Coronary artery (tissue), 2 donors: ENCODE data around the gene NDUFA7.

Experiments used
- DNase-seq: peaks from one replicate; pipeline ENCODE4 v3.0.0-alpha.2; 2017; ENCODE audit warnings: low spot score
- H3K27ac ChIP-seq, 2 donors: fragments of 200-600 bp; sonication (generic); one replicate each; pipeline ENCODE4 v1.5.1; 2016 to 2019
- H3K4me3 ChIP-seq: fragments of 200-600 bp; sonication (generic); 2 replicates; pipeline ENCODE4 v1.5.1; 2016; ENCODE audit warnings: mild to moderate bottlenecking, moderate library complexity
- CTCF ChIP-seq: fragments of 200-600 bp; sonication (generic); IDR thresholded peaks from one replicate; pipeline ENCODE4 v1.5.1; 2019; ENCODE audit warnings: antibody characterized with exemption

Gene NDUFA7

GRCh38 chr19:8311461-8312260 is 9.5 kb downstream of the NDUFA7 start:
- no peak for TF ChIP-seq CTCF
- no peak overlapping the region for H3K27ac ChIP-seq
- no peak overlapping the region for H3K4me3 ChIP-seq
- DNase-seq: no peak

- DNase-seq: no peak
- TF ChIP-seq CTCF: no peak
- no peak overlapping the region for H3K4me3 ChIP-seq
- no peak overlapping the region for H3K27ac ChIP-seq
These were observed 10.7 kb downstream of the NDUFA7 start for GRCh38 chr19:8310342-8311055.

GRCh38 chr19:8308891-8309291 is 12.3 kb downstream of the NDUFA7 start:
- H3K27ac ChIP-seq: no peak overlapping the region
- peak overlapping the region; percentile 82 for H3K4me3 ChIP-seq
- no peak for DNase-seq
- TF ChIP-seq CTCF: no peak

GRCh38 chr19:8307965-8308866 is 13.0 kb downstream of the NDUFA7 start, which contains the start of gene CD320:
TSS of gene CD320 (minus strand) at chr19:8308358. CDS start at chr19:8308290, 68 bp downstream.
- Histone ChIP-seq H3K4me3 (peak within 1 kb of the TSS; percentile 82), H3K27ac (peak within 1 kb of the TSS; percentile 34 to 81)
- no peak for TF ChIP-seq CTCF
- peak; percentile 90 for DNase-seq

- no peak for DNase-seq
- Histone ChIP-seq H3K27ac (peak overlapping the region; percentile 34 to 81), H3K4me3 (peak overlapping the region; percentile 82)
- no peak for TF ChIP-seq CTCF
These were observed 13.7 kb downstream of the NDUFA7 start for GRCh38 chr19:8307400-8307964.

- no peak for DNase-seq
- TF ChIP-seq CTCF: no peak
- Histone ChIP-seq H3K27ac (peak overlapping the region in 1 of 2 donors; percentile 35), H3K4me3 (peak overlapping the region; percentile 82)
These were observed 14.7 kb downstream of the NDUFA7 start for GRCh38 chr19:8306235-8307054.
